ENCODE results near the gene RAB35. TPM values are rescaled to one million over a fixed set of nuclear protein-coding genes. Genes with fewer than 3 reads are reported as not detected.

The RAB35 gene
- total RNA-seq, 4 donors from 2014 or later, result 12.3 to 30.7 (median 16.9) TPM

DNA sequence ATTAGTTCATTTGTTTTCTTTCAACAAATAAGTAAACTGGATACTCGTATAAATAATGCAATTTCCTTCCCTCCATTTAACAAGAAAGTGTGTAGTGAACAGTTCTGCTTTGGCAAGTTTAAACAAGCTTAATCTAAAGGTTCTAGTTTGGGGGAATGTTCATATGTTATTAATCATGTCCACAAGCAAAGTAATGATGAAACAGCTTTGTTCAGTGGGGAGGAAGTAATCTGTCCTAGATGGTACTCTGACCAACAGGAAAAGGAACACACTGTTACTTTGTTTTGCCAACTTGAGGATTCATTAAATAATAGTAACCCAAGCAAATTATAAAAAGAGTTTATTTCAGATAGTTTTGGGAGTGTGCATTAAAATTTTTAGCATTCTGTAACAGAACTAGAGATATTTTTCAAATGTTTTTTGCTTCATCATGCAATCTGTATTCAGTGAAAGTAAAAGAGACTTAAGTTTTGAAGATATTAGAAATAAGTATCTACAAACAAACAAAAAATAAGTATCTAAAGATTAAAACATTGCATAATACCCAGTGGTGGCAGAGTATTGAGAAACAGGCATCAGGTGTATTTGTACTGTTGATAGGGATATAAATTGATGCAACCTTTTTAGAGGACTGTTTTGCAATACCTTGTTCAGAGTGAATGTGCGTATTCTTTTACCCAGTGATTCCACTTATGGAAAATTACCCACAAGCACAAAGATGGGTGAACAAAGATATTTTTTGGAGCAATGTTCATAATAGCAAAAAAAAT is 61.1 kb downstream of the RAB35 start:
- peak; percentile 42 to 82 for ATAC-seq
- TF ChIP-seq, protein P1, sequence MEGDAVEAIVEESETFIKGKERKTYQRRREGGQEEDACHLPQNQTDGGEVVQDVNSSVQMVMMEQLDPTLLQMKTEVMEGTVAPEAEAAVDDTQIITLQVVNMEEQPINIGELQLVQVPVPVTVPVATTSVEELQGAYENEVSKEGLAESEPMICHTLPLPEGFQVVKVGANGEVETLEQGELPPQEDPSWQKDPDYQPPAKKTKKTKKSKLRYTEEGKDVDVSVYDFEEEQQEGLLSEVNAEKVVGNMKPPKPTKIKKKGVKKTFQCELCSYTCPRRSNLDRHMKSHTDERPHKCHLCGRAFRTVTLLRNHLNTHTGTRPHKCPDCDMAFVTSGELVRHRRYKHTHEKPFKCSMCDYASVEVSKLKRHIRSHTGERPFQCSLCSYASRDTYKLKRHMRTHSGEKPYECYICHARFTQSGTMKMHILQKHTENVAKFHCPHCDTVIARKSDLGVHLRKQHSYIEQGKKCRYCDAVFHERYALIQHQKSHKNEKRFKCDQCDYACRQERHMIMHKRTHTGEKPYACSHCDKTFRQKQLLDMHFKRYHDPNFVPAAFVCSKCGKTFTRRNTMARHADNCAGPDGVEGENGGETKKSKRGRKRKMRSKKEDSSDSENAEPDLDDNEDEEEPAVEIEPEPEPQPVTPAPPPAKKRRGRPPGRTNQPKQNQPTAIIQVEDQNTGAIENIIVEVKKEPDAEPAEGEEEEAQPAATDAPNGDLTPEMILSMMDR (IDR thresholded peaks at IDR 0.05 in 4 of 5, conservative IDR thresholded peaks at IDR 0.05 in 1 of 5), result no peak
- no peak for TF ChIP-seq POLR2A (IDR thresholded peaks at IDR 0.05)
- no peaks in the 10 kb centered on the region for H3K9me3 ChIP-seq
- in situ Hi-C loops (cut with MboI; ENCODE audit: low sequenced_read_pairs in 4 of 4) (no loop called here), intact Hi-C loops (cut with DNase I; ENCODE audit: low total_unique reads) (no loop called here)
- H3K4me3 ChIP-seq, result no peak overlapping the region
- H3K27me3 ChIP-seq, result peaks cover 0 to 5% (median 0%) of the 10 kb centered on the region in 3 donors
- no peak overlapping the region for H3K27ac ChIP-seq
- no peak for DNase-seq
- no peaks in the 10 kb centered on the region for H3K4me1 ChIP-seq
- H3K36me3 ChIP-seq, result no peaks in the 10 kb centered on the region

DNA sequence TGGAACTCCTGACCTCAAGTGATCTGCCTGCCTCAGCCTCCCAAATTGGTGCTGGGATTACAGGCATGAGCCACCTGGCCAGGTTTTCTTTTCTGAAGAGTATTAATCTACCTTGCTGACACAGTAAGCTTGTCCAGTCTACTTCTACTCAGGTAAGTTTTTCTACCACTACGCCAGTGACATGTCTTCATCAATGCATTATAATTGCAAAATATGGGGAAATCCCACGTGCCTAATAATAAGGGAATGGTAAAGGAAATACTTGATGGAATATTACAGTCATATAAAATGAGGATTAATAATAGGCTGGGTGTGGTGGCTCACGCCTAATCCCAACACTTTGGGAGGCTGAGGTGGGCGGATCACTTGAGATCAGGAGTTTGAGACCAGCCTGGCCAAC is 62.3 kb downstream of the RAB35 start:
- DNase-seq (no peak), ATAC-seq (no peak)
- no peaks in the 10 kb centered on the region for H3K4me1 ChIP-seq
- TF ChIP-seq, protein P1 (IDR thresholded peaks at IDR 0.05 in 4 of 5, conservative IDR thresholded peaks at IDR 0.05 in 1 of 5), result no peak
- no peaks in the 10 kb centered on the region for H3K9me3 ChIP-seq
- intact Hi-C loops (cut with DNase I; ENCODE audit: low total_unique reads), result no loop called here
- no peak overlapping the region for H3K4me3 ChIP-seq
- in situ Hi-C loops (cut with MboI; ENCODE audit: low sequenced_read_pairs in 4 of 4), result no loop called here
- no peaks in the 10 kb centered on the region for H3K36me3 ChIP-seq
- no peaks in the 10 kb centered on the region for H3K27me3 ChIP-seq
- no peak overlapping the region for H3K27ac ChIP-seq

DNA sequence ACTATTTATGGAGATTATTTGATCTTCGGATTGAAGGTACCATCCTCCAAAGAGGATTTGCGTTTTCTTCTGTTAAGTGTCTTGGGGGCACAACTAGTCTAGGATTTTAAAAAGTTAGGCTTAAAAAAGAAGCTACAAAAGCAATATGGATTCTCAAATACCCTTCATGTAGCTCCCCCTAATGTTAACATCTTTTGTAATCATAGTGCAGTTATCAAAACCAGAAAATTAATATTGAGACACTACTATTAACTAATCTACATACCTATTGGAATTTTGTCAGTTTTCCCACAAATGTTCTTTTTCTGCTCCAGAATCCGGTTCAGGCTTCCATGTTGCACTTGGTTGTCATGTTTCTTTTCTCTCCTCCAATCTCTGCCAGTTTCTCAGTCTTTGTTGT is 65.0 kb downstream of the RAB35 start:
- no peak overlapping the region for H3K4me3 ChIP-seq
- H3K27ac ChIP-seq, result no peak overlapping the region
- in situ Hi-C loops (cut with MboI; ENCODE audit: low sequenced_read_pairs in 4 of 4), result no loop called here
- H3K9me3 ChIP-seq, result no peaks in the 10 kb centered on the region
- no peaks in the 10 kb centered on the region for H3K27me3 ChIP-seq
- H3K4me1 ChIP-seq, result no peaks in the 10 kb centered on the region
- no peaks in the 10 kb centered on the region for H3K36me3 ChIP-seq
- TF ChIP-seq POLR2A (IDR thresholded peaks at IDR 0.05), result no peak
- TF ChIP-seq, protein P1 (IDR thresholded peaks at IDR 0.05 in 4 of 5, conservative IDR thresholded peaks at IDR 0.05 in 1 of 5), result no peak
- no peak for ATAC-seq
- no peak for DNase-seq
- intact Hi-C loops (cut with DNase I; ENCODE audit: low total_unique reads), result no loop called here

- Histone ChIP-seq H3K27me3 (no peaks in the 10 kb centered on the region), H3K27ac (no peak overlapping the region), H3K4me1 (no peaks in the 10 kb centered on the region), H3K4me3 (no peak overlapping the region), H3K9me3 (no peaks in the 10 kb centered on the region), H3K36me3 (no peaks in the 10 kb centered on the region)
- in situ Hi-C loops (cut with MboI; ENCODE audit: low sequenced_read_pairs in 4 of 4) (no loop called here), intact Hi-C loops (cut with DNase I; ENCODE audit: low total_unique reads) (no loop called here)
- TF ChIP-seq POLR2A (IDR thresholded peaks at IDR 0.05), result no peak
- TF ChIP-seq, protein P1 (IDR thresholded peaks at IDR 0.05 in 4 of 5, conservative IDR thresholded peaks at IDR 0.05 in 1 of 5), result no peak
- ATAC-seq, result no peak
- DNase-seq, result no peak
Observed at GRCh38 chr12:120049426-120049825, 67.1 kb downstream of the RAB35 start.

GRCh38 chr12:120048263-120048662 is 68.3 kb downstream of the RAB35 start:
- in situ Hi-C loops (cut with MboI; ENCODE audit: low sequenced_read_pairs in 4 of 4), result no loop called here
- Histone ChIP-seq H3K36me3 (no peaks in the 10 kb centered on the region), H3K27me3 (peaks cover 0 to 4% (median 0%) of the 10 kb centered on the region in 3 donors), H3K9me3 (no peaks in the 10 kb centered on the region), H3K27ac (no peak overlapping the region), H3K4me3 (no peak overlapping the region), H3K4me1 (no peaks in the 10 kb centered on the region)
- no peak for DNase-seq
- TF ChIP-seq, protein P1 (IDR thresholded peaks at IDR 0.05 in 4 of 5, conservative IDR thresholded peaks at IDR 0.05 in 1 of 5), result no peak
- TF ChIP-seq POLR2A (IDR thresholded peaks at IDR 0.05), result no peak
- no peak for ATAC-seq
- intact Hi-C loops (cut with DNase I; ENCODE audit: low total_unique reads), result no loop called here

Measured in gastrocnemius medialis (tissue), 4 donors.